GM21528 (cell line): ENCODE data around the gene ZNF785.
"Not testable (repeated sequence)": the region's sequence is repeated elsewhere in the genome, so short reads cannot be mapped to it uniquely, and the experiment has no call there.

ENCODE experiments used
- ATAC-seq: cut with Tn5 transposase; IDR thresholded peaks from one replicate; pipeline ENCODE4 v1.9.1; 2021; ENCODE audit warnings: mild to moderate bottlenecking, moderate library complexity; ENCODE audit not compliant: unreplicated experiment, low FRiP score

ZNF785 gene

GRCh38 chr16:30603945-30604315, 18.4 kb upstream of the ZNF785 start:
- no peak for ATAC-seq

DNA sequence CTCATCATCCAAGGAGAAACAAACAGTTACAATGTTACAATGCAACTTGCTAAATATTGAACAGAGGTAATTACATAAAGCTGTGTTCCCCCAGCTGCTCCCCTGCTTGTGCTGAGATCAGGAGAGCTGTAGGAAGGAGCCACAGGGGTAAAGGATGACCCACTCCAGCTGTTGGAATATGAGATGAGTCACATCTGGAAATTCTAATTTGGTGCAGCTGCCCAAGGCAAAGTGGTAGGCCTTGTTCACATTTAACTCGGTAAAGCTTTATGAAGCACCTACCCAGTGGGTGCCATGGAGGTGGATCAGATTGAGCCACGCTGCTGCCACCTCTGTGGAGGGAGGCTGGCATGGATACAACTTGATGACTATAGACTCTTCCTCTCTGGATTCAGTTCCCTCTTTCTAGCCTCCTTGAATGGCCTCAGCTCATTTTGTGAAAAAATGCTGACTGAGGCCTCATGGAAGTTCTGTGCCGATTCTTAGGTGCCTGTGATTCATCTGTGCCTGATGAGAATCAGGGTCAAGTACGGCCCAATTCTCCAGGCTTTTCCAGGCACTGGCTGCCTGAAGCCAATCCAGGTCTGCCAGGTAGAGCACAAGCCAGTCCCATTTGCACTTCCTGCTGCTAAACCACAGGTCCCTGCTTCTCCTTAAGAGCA, 17.2 kb upstream of the ZNF785 start:
- ATAC-seq, result no peak

DNA sequence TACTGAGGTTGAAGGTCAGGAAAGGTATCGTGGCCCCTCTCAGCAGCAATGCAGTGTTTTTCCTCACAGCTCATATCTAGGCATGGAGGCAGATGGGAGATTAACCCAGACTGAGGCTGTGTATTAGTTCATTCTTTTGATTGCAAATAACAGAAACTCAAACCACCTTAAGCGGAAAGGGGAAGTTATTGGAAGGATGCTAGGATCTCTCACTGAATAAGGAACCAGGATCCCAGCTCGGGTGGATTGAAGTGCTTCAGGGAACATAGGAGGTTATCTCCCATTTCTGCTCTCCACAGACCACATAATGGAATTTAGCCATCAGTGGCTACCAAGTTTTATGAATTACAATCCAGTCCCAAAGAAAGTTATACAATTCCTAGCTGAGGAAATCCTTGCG, 16.5 kb upstream of the ZNF785 start:
- no peak for ATAC-seq

GRCh38 chr16:30600929-30601328, 15.4 kb upstream of the ZNF785 start:
- ATAC-seq, result no peak

- no peak for ATAC-seq
Observed at GRCh38 chr16:30600215-30600614, 14.7 kb upstream of the ZNF785 start.

DNA sequence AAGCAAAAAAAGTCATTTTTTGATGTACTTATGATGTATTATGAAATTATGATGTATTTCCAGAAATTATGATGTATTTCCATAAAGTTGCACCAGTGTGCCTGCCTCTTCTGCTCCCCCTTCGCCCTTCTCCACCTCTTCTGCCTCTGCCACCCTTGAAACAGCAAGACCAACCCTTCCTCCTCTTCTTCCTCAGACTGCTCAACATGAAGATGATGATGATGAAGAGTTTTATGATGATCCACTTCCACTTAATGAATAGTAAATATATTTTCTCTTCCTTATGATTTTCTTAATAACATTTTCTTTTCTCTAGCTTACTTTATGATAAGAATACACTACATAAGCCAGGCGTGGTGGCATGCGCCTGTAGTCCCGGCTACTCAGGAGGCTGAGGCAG, 7.4 kb upstream of the ZNF785 start:
- no peak for ATAC-seq

GRCh38 chr16:30590869-30591268, 5.4 kb upstream of the ZNF785 start:
- not testable (repeated sequence) for ATAC-seq

DNA sequence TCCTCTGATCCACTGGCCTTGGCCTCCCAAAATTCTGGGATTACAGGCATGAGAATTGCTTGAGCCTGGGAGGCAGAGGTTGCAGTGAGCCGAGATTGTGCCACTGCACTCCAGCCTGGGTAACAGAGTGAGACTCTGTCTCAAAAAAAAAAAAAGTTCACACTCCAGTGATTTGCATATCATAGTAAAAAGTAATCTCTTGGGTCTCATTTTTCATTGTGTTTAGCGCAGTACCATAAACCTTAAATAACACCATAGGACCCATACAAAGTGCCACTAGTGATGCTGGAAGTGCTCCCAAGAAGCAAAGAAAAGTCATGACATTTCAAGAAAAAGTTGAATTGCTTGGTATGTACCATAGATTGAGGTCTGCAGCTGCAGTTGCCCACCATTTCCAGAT, 4.1 kb upstream of the ZNF785 start:
- ATAC-seq, result not testable (repeated sequence)

GRCh38 chr16:30588651-30589050, 3.2 kb upstream of the ZNF785 start:
- ATAC-seq, result no peak

GRCh38 chr16:30585022-30585399, 486 bp downstream of the ZNF785 start:
- ATAC-seq, result peak; percentile 20

DNA sequence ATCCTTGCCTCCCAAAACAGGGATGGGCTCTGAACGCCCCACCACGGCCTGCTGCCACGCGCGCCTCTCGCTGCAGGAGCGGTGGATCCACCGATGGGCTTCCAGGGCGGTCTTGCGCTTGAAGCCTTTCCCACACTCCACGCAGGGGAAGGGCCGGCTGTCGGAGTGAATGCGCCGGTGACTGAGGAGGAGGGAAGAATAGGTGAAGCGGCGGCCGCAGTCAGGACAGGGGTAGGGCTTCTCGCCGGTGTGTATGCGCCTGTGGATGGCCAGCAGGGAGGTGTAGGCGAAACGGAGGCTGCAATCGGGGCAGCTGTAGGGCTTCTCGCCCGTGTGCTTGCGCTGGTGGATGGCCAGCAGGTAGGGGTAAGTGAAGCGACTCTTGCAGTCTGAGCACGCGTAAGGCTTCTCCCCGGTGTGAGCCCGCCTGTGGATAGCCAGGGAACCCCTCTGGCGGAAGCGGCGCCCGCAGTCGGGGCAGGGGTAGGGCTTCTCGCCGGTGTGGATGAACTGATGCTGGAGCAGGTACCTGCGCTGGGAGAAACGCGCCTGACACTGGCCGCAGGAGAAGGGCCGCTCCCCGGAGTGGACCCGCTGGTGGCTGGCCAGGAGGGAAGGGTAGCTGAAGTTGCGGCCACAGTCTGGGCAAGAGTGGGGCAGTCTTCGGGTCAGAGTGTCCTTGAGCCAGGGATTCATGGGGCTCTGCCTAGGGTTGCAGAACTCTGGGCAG, 2.7 kb downstream of the ZNF785 start:
- ATAC-seq, result no peak

DNA sequence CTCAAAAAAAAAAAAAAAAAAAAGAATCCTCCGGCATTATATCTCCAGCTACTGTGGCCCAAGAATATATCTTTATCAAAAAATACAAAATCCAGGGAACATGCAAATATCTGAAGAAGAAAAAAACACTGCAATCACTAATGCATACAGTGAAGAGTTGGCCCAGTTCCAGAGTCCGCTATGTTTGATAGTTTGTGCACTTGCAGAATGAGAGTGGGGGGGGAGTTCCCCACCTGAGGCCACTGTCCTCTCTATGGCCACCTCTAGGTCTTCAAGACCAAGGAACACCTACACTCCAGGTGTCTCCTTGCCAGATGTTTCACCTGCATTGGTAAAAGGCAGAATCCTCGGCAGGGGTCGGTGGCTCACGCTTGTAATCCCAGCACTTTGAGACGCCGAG, 4.0 kb downstream of the ZNF785 start:
- no peak for ATAC-seq

- no peak for ATAC-seq
Observed at GRCh38 chr16:30574678-30575077, 10.8 kb downstream of the ZNF785 start.

DNA sequence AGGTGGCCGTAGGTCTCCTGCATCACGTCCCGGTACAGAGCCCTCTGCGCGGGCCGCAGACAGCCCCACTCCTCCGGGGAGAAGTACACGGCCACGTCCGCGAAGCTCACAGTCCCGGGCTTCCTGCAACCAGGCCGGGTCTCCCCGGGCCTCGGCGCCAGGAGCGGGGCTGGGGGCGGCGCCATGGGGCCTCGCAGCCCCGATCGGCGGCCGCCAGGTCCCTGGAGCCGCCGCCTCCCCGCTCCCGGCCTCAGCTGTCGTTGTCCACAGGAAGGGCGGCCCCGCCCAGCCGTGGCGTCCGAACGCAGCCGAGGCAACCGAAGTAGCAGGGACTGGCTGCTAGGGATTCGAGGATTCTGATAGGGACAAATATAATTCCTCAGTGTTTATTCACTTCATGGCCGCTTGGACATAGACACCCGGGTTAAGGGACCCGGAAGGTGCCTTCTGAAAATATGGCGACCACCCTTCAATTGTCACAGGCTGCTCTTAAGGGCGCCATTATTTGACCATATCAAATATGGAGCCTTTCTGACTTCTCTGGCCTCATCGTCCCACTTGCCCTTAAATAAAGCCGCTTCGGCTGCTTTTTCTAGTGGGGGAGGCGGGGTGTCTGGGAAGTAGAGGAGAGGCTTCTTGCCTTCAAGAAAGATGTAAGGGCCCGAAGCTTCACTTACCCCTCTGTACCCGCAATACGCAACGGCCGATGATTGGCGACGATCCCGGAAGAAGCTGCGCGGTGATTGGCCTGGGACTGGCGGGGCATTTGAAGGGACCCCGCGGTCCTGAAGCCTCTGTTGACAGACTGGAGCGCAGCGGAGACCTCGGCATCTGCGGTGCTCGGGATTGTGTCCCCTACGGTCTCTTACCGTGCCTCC, 13.8 kb downstream of the ZNF785 start, which contains the start of gene ZNF688:
TSS of gene ZNF688 (minus strand) at position 270 of the 878 bp plus-strand sequence. CDS start at position 185, 85 bp downstream.
- peak; percentile 73 for ATAC-seq

DNA sequence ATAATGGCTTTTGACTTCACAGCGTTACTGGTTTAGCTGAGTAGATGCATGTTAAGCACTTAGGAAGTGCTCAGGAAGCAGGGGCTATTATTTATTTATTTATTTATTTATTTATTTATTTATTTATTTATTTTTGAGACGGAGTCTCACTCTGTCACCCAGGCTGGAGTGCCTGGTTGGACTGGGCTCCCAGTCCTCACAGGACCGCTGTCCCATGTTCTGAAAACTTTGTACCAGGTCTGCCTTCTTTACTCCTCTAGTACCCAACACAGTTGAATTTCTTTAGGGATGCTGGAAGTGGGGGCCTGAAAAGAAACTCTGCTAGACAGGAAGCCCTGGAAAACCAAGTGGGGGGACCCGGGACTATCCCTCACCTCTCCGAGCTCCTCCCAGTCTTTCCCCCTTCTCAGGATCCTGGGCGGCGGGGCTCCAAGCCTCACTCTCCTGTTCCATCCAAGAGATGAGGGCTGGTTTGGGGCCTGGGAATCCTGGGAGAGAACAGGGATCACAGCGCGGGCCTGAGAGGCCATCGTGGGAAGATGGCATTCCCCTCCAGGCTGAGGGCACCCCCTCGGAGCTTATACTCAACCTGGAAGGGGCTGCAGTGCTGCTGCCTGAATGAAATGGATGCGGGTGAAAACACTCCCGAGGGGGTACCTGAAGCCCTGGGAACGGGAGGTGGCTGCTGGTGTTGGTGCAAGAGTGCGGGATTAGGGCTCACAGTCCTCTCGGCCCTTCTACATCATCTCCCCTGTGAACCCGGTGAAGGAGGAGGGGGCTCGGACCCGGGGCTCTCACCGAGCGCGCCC, 14.7 kb downstream of the ZNF785 start:
- ATAC-seq, result no peak

- ATAC-seq, result no peak
Observed at GRCh38 chr16:30569746-30570635, 15.5 kb downstream of the ZNF785 start.

DNA sequence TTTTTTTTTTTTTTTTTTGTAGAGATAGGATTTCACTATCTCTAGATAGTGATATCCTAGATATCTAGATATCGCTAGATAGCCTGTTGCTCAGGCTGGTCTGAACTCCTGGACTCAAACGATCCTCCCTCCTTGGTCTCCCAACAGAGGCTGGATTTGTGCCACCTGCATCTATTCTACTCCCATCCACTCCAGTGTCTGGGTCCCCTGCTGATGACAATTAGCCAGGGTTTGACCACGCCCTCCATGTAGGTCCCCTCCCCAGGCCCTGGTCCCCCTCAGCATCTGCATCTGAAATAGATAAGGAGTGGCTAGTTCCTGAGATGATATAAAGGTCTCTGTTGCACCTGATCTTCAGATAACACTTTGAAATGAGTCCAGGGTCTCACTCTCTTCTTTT, 16.2 kb downstream of the ZNF785 start:
- no peak for ATAC-seq

GRCh38 chr16:30567991-30568638, 17.4 kb downstream of the ZNF785 start:
- no peak for ATAC-seq
